GM12891 (cell line): Measurements from ENCODE around the gene LMX1A.

Experiments
- DNase-seq: peaks from one replicate; pipeline ENCODE4 v3.0.0; 2011; ENCODE audit warnings: low spot score; ENCODE audit not compliant: insufficient read length
- FAIRE-seq: peaks from 2 replicates; lab custom pipeline; 2011; peaks lifted over from hg19 to GRCh38; lab: Jason Lieb, UNC
- PAX5 ChIP-seq: IDR thresholded peaks from 2 replicates; pipeline ENCODE4 v1.6.1; 2011; ENCODE audit warnings: low read length, moderate library complexity, mild to moderate bottlenecking; ENCODE audit not compliant: insufficient read depth, severe bottlenecking
- POLR2A ChIP-seq: IDR thresholded peaks from 2 replicates; pipeline ENCODE4 v1.6.1; 2011; ENCODE audit warnings: low read depth, low read length, control low read depth
- POLR2AphosphoS5 ChIP-seq: IDR thresholded peaks from 2 replicates; pipeline ENCODE4 v1.6.1; 2011; ENCODE audit warnings: low read depth, low read length, control low read depth
- POU2F2 ChIP-seq: IDR thresholded peaks from 2 replicates; pipeline ENCODE4 v1.6.1; 2011; ENCODE audit warnings: low read depth, mild to moderate bottlenecking, control low read depth, low read length, moderate library complexity
- SPI1 ChIP-seq: IDR thresholded peaks from 2 replicates; pipeline ENCODE4 v1.6.1; 2011; ENCODE audit warnings: low read depth, low read length, control low read depth
- TAF1 ChIP-seq: IDR thresholded peaks from 2 replicates; pipeline ENCODE4 v1.6.1; 2011; ENCODE audit warnings: low read depth, low read length, control low read depth

LMX1A gene

DNA sequence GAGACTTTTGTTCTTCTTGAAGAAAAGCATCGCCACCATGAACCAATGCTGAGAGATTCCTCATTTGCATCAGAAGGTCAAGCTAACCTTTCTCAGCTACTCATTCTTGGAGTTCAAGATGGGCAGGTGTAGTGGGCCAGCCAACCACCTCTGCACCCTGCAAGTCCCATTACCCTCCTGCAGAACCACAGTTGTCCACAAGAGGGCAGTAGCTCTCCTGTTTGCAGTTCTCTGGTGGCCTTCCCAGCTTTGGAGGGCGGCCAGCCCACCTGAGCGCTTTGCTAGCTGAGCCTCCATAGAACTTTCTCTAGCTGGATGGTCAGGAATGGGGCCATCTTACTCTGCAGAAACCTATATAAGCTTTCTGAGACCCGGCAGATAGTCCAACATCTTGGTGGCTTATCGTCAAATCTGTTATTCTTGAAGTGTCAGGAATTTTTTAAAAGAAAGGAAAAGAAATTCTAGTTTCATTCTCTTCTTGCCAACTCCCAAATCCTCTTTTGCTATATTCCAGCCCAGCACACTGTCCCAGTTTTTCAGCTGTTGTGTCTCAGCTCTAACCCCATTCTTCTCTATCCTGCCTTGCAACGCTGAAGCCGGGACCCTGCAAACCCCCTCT is 11.0 kb upstream of the LMX1A start:
- DNase-seq: peak; percentile 62
- TF ChIP-seq POLR2AphosphoS5 (no peak), PAX5 (no peak), POU2F2 (no peak), TAF1 (no peak), POLR2A (no peak), SPI1 (no peak)
- peak; percentile 67 for FAIRE-seq

DNA sequence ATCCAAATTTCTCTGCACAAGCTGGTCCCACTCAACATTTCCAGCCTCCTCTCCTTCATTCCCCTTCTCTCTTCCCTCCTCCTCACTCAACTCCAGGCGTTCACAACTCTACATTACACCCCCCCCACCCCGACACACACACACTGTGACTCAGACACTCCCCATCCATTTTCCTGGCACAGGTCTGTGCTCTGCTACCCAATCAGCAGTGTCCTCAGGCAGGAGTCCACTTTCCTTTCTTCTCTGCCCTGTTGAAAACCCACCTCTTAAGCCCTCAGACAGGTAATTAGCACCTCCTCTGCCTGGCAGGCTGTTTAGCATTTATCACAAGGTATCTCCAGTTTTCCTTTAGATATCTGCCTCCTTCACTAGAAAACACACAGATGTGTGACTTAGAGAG is 8.8 kb upstream of the LMX1A start:
- no peak for FAIRE-seq

DNA sequence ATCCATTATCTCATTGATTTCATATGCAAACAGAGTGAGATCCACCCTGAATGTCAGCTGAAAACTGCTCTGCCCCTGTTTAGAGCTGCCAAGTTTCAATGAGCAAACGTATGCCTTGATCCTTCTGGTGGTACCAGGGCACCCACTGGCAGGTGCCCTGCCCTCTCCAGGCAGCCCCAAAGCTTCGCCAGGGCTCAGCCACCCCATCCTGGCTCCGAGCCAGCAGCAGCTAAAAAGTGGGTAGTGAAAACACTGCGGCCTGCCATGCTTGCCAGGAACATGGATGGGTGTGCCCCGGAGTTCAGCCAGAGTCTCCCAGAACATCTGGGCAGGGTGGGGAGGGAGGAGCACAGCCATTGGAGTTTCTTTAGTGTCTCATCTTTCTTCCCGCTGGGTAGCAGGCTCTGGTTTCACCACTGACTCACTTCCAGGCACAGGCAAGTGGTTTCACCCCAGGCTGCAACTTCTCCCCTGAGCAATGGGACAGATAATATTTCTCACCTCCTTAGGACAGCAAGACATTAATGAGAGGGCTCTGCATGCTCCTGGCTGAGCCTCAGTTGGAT is 8.1 kb upstream of the LMX1A start:
- DNase-seq (no peak), FAIRE-seq (no peak)
- no peak for TF ChIP-seq PAX5
- TF ChIP-seq POU2F2: no peak
- no peak for TF ChIP-seq SPI1
- TF ChIP-seq POLR2AphosphoS5: no peak
- no peak for TF ChIP-seq POLR2A
- TF ChIP-seq TAF1: no peak

More for the DNA sequence above, 8.8 kb upstream of the LMX1A start:
- TF ChIP-seq SPI1: no peak
- DNase-seq: no peak

- no peak for DNase-seq
- TF ChIP-seq PAX5: no peak
- TF ChIP-seq POLR2AphosphoS5: no peak
- no peak for TF ChIP-seq TAF1
- TF ChIP-seq POLR2A: no peak
- no peak for TF ChIP-seq SPI1
- TF ChIP-seq POU2F2: no peak
- FAIRE-seq: no peak
Measured at GRCh38 chr1:165356876-165357275, 361 bp upstream of the LMX1A start.

DNA sequence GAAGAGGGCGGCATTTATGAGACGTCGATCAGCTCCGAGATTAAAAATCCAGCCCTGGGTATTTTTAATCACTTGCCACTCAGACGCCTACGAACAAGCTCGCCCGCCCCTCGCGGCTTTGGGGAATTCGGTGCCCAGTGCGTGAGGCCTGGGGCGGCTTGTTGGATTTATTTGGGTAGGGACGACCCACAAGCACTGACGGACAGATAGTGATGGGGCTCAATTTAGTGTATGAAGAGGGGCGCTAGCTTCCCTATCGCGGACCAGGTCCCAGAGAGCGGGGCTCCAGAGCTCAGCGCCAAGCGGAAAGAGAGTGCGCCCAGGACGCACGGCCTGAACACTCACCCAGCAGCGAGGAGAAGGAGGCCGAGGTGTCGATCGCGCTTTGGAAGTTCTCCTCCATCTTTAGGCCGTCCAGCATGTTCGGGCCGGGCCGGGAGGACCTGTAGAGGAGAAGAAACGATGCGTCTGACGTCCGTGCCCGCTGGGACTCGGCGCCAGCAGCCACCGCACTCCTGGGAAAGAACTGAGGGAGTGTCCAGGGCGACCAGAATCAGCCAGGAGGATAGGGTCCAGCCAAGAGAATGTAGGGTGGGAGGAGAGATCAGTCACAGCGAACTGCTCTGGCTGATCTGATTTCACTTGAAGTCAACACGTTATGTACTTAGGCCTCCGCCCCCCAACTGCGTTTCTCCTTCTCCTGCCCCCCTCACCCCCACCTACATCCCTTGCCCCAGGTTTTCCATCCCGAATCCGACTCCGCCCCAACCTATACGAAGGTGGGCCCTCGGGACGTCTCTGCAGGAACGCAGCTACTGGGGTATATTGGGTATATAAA is 1.2 kb downstream of the LMX1A start:
- FAIRE-seq: no peak
- no peak for DNase-seq
- no peak for TF ChIP-seq POU2F2
- no peak for TF ChIP-seq POLR2A
- no peak for TF ChIP-seq TAF1
- TF ChIP-seq POLR2AphosphoS5: no peak
- no peak for TF ChIP-seq PAX5
- no peak for TF ChIP-seq SPI1

- DNase-seq: no peak
- TF ChIP-seq POU2F2 (no peak), PAX5 (no peak), POLR2AphosphoS5 (no peak), TAF1 (no peak), POLR2A (no peak), SPI1 (no peak)
- no peak for FAIRE-seq
Measured at GRCh38 chr1:165354739-165355138, 1.8 kb downstream of the LMX1A start.

GRCh38 chr1:165353731-165354671 is 2.5 kb downstream of the LMX1A start:
- TF ChIP-seq TAF1: no peak
- no peak for TF ChIP-seq SPI1
- TF ChIP-seq PAX5: no peak
- TF ChIP-seq POLR2AphosphoS5: no peak
- no peak for TF ChIP-seq POU2F2
- TF ChIP-seq POLR2A: no peak
- no peak for FAIRE-seq
- no peak for DNase-seq

DNA sequence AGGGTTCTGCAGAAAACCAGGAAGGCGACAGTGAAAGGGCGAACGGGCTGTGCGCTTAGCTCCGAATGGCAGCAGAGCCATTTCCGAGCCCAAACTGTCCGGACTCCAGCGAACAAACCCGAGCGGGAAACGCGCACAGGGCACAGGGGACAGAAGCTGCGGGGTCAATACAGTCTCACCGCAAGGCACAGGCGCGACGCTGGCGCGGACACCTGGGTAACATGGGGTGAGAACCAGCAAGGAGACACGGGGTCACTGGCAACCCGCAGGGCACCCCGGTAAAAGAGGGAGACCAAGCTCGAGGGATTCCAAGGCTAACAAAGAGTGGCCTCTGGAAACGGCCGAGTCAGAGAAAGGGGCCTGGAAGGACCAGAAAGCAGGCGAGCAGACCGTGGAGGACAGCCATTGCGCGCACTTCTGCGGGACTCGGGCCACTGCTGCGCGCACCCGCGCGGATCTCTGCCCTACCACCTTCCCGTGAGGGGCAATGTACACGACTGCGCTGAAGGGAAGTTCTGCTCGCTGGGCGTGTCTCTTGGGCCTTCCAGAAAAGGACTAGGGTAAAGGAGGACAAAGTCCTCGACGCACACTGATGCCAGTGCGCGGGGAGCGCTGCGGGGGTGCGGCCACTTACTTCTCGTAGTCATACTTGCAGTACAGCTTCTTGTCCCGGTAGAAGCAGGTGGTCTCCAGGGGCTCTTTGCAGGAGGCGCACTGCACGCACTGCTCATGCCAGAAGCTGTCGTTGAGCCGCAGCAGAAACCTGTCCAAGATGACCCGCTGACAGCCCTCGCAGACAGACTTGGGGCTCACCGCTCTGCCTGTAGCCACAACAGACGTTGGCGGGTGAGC is 3.8 kb downstream of the LMX1A start:
- TF ChIP-seq SPI1 (no peak), POLR2A (no peak), POU2F2 (no peak), POLR2AphosphoS5 (no peak), TAF1 (no peak), PAX5 (no peak)
- no peak for FAIRE-seq
- no peak for DNase-seq
